ENCODE data around the gene SP8. TPM values are rescaled to one million over a fixed set of nuclear protein-coding genes. Genes with fewer than 3 reads are reported as not detected.

SP8 gene
- total RNA-seq, 6 experiments from 2014 or later: not detected

GRCh38 chr7:20784388-20785156 is 2.1 kb downstream of the SP8 start:
- Histone ChIP-seq H3K27ac (no peak overlapping the region), H3K4me3 (no peak overlapping the region), H3K36me3 (no peaks in the 10 kb centered on the region), H3K4me1 (peaks cover 0 to 26% (median 0%) of the 10 kb centered on the region in 4 donors), H3K27me3 (peaks cover 13 to 65% of the 10 kb centered on the region in 2 donors), H3K9me3 (no peaks in the 10 kb centered on the region)
- intact Hi-C loops (cut with DNase I): no loop called here
- 4% methylated on average over 10 of the region's 93 CpGs for WGBS (ENCODE audit: insufficient coverage, low coverage, low lambda C conversion rate, missing lambda C conversion rate)
- DNase-seq (peak in 1 of 3 donors; percentile 23), ATAC-seq (peak in 3 of 4 donors; percentile 12 to 28 (median 19))
- no peak for TF ChIP-seq CTCF (IDR thresholded peaks at IDR 0.05)
- no peak for TF ChIP-seq POLR2A (IDR thresholded peaks at IDR 0.05)

- intact Hi-C loops (cut with DNase I): no loop called here
- H3K4me1 ChIP-seq: peaks cover 0 to 26% (median 0%) of the 10 kb centered on the region in 4 donors
- H3K36me3 ChIP-seq: no peaks in the 10 kb centered on the region
- no peak overlapping the region for H3K4me3 ChIP-seq
- peaks cover 11 to 61% of the 10 kb centered on the region in 2 donors for H3K27me3 ChIP-seq
- TF ChIP-seq POLR2A (IDR thresholded peaks at IDR 0.05) (no peak), CTCF (IDR thresholded peaks at IDR 0.05) (peak in 1 of 4 donors; percentile 9)
- DNase-seq: peak in 1 of 3 donors; percentile 54
- no peak overlapping the region for H3K27ac ChIP-seq
- H3K9me3 ChIP-seq: no peaks in the 10 kb centered on the region
- 8% methylated on average over 20 of the region's 49 CpGs for WGBS (ENCODE audit: insufficient coverage, low coverage, low lambda C conversion rate, missing lambda C conversion rate)
- ATAC-seq: peak; percentile 79 to 89 (median 86)
Measured at GRCh38 chr7:20783700-20784387, 2.8 kb downstream of the SP8 start.

- Histone ChIP-seq H3K27ac (no peak overlapping the region), H3K4me3 (no peak overlapping the region), H3K9me3 (no peaks in the 10 kb centered on the region), H3K4me1 (peaks cover 0 to 28% (median 0%) of the 10 kb centered on the region in 4 donors), H3K36me3 (no peaks in the 10 kb centered on the region), H3K27me3 (peaks cover 11 to 62% of the 10 kb centered on the region in 2 donors)
- WGBS (ENCODE audit: insufficient coverage, low coverage, low lambda C conversion rate, missing lambda C conversion rate): 19% methylated on average over 15 of the region's 15 CpGs
- no peak for DNase-seq
- no peak for ATAC-seq
- intact Hi-C loops (cut with DNase I): no loop called here
- TF ChIP-seq CTCF (IDR thresholded peaks at IDR 0.05) (no peak), POLR2A (IDR thresholded peaks at IDR 0.05) (no peak)
Measured at GRCh38 chr7:20783125-20783699, 3.5 kb downstream of the SP8 start.

- no peak overlapping the region for H3K27ac ChIP-seq
- peaks cover 25 to 61% of the 10 kb centered on the region in 2 donors for H3K27me3 ChIP-seq
- peaks cover 0 to 8% (median 0%) of the 10 kb centered on the region in 4 donors for H3K4me1 ChIP-seq
- no peak for TF ChIP-seq POLR2A (IDR thresholded peaks at IDR 0.05)
- TF ChIP-seq CTCF (IDR thresholded peaks at IDR 0.05): no peak
- ATAC-seq: no peak
- WGBS (ENCODE audit: insufficient coverage, low coverage, low lambda C conversion rate, missing lambda C conversion rate): 31% methylated on average over 16 of the region's 16 CpGs
- intact Hi-C loops (cut with DNase I): no loop called here
- no peaks in the 10 kb centered on the region for H3K36me3 ChIP-seq
- H3K9me3 ChIP-seq: no peaks in the 10 kb centered on the region
- no peak overlapping the region for H3K4me3 ChIP-seq
- DNase-seq: no peak
Measured at GRCh38 chr7:20779041-20779440, 7.6 kb downstream of the SP8 start.
